Activated CD8-positive, alpha-beta T cell treated with anti-CD3 and anti-CD28 coated beads for 36 hours (primary cell): ENCODE measurements around the gene NOP53. TPM values are rescaled to one million over a fixed set of nuclear protein-coding genes. Genes with fewer than 3 reads are reported as not detected.

Experiments
- ATAC-seq: fragments of 200-7000 bp; cut with Tn5 transposase; one replicate; pipeline ENCODE4 v1.10.0; 2021; ENCODE audit warnings: mild to moderate bottlenecking, moderate library complexity
- CTCF ChIA-PET: fragments of 350-600 bp; sonication (Branson Sonifier 250); formaldehyde crosslinking; loops from one replicate; lab custom pipeline; 2021; ENCODE audit warnings: antibody characterized with exemption; lab: Charles Lee
- POLR2A ChIA-PET: fragments of 350-600 bp; sonication (Branson Sonifier 250); formaldehyde crosslinking; loops from one replicate; lab custom pipeline; 2021; ENCODE audit warnings: antibody characterized with exemption; lab: Charles Lee
- DNase-seq: peaks from one replicate; pipeline ENCODE4 v3.0.0-alpha.2; 2020
- H3K27ac Mint-ChIP-seq: one replicate; pipeline ENCODE4 v1.8.0; 2021; ENCODE audit warnings: mild to moderate bottlenecking, mixed read lengths
- H3K27me3 Mint-ChIP-seq: one replicate; pipeline ENCODE4 v1.8.0; 2021; ENCODE audit warnings: mixed read lengths
- H3K36me3 Mint-ChIP-seq: one replicate; pipeline ENCODE4 v1.8.0; 2021; ENCODE audit warnings: low read depth, mixed read lengths
- H3K4me1 Mint-ChIP-seq: one replicate; pipeline ENCODE4 v1.8.0; 2021; ENCODE audit warnings: low read depth, mixed read lengths
- H3K4me3 Mint-ChIP-seq: one replicate; pipeline ENCODE4 v1.8.0; 2021; ENCODE audit warnings: mild to moderate bottlenecking, moderate library complexity, mixed read lengths
- H3K9me3 Mint-ChIP-seq: one replicate; pipeline ENCODE4 v1.8.0; 2021; ENCODE audit warnings: mixed read lengths
- CTCF ChIP-seq: fragments of 200-600 bp; IDR thresholded peaks from one replicate; pipeline ENCODE4 v1.8.0; 2022; ENCODE audit warnings: antibody characterized with exemption, mild to moderate bottlenecking
- intact Hi-C: fragments of 100-400 bp; cut with micrococcal nuclease; formaldehyde crosslinking; loops from one replicate; pipeline ENCODE4 v1.10.0; 2022
- total RNA-seq, 2 experiments: library from RNA; stranded (reverse); gene quantifications; one replicate each; pipeline ENCODE4 v1.2.3, GENCODE V29; 2021

Gene NOP53
- total RNA-seq, 2 experiments from 2014 or later = 300 to 301 TPM

- no peak for ATAC-seq
Measured at GRCh38 chr19:47756627-47756929, 11.2 kb downstream of the NOP53 start.

GRCh38 chr19:47756953-47757608 is 11.7 kb downstream of the NOP53 start:
- ATAC-seq = no peak
- ChIA-PET CTCF (interaction anchor here (0.6 to 0.9 kb wide), 2 partner anchors 34 to 57 kb away, joined by 3 read pairs; no protein-coding TSS in a partner anchor), POLR2A (interaction anchor here (2.0 to 8.2 kb wide), 3 partner anchors 10 to 16 kb away, joined by 7 to 69 read pairs (median 7); partner anchors contain the start of gene NOP53)
- DNase-seq = no peak
- H3K27me3 Mint-ChIP-seq = no peaks in the 10 kb centered on the region
- H3K36me3 Mint-ChIP-seq = peaks cover 56% of the 10 kb centered on the region
- no peaks in the 10 kb centered on the region for H3K9me3 Mint-ChIP-seq
- H3K27ac Mint-ChIP-seq = no peak overlapping the region
- intact Hi-C loops = no loop called here
- TF ChIP-seq CTCF = no peak
- H3K4me3 Mint-ChIP-seq = no peak overlapping the region
- H3K4me1 Mint-ChIP-seq = no peaks in the 10 kb centered on the region

More at GRCh38 chr19:47756627-47756929, 11.2 kb downstream of the NOP53 start:
- intact Hi-C loops = no loop called here
- H3K9me3 Mint-ChIP-seq = no peaks in the 10 kb centered on the region
- POLR2A ChIA-PET = interaction anchor here (2.0 to 8.2 kb wide), 2 partner anchors 10 to 17 kb away, joined by 7 to 69 read pairs; partner anchors contain the start of gene NOP53
- no peak for DNase-seq
- peaks cover 58% of the 10 kb centered on the region for H3K36me3 Mint-ChIP-seq
- TF ChIP-seq CTCF = no peak
- CTCF ChIA-PET = interaction anchor here (0.6 to 0.9 kb wide), 2 partner anchors 35 to 56 kb away, joined by 3 read pairs; no protein-coding TSS in a partner anchor
- no peaks in the 10 kb centered on the region for H3K4me1 Mint-ChIP-seq
- H3K4me3 Mint-ChIP-seq = no peak overlapping the region
- H3K27me3 Mint-ChIP-seq = no peaks in the 10 kb centered on the region
- no peak overlapping the region for H3K27ac Mint-ChIP-seq

GRCh38 chr19:47757617-47758442 is 12.5 kb downstream of the NOP53 start:
- Mint-ChIP-seq H3K4me1 (no peaks in the 10 kb centered on the region), H3K9me3 (no peaks in the 10 kb centered on the region), H3K27ac (no peak overlapping the region), H3K4me3 (no peak overlapping the region), H3K27me3 (no peaks in the 10 kb centered on the region), H3K36me3 (peaks cover 50% of the 10 kb centered on the region)
- CTCF ChIA-PET = interaction anchor here (1.2 kb wide), 1 partner anchor 45 kb away, joined by 3 read pairs; the partner anchor contains the start of gene EHD2
- no peak for DNase-seq
- POLR2A ChIA-PET = interaction anchor here (1.4 to 8.2 kb wide), 3 partner anchors 8 to 11 kb away, joined by 5 to 69 read pairs (median 7); partner anchors contain the start of gene NOP53
- no peak for ATAC-seq
- intact Hi-C loops = no loop called here
- no peak for TF ChIP-seq CTCF

GRCh38 chr19:47758443-47758804 is 13.1 kb downstream of the NOP53 start:
- no peak overlapping the region for H3K27ac Mint-ChIP-seq
- POLR2A ChIA-PET = interaction anchor here (1.4 to 8.2 kb wide), 3 partner anchors 9 to 12 kb away, joined by 5 to 69 read pairs (median 7); partner anchors contain the start of gene NOP53
- no peaks in the 10 kb centered on the region for H3K27me3 Mint-ChIP-seq
- intact Hi-C loops = no loop called here
- peaks cover 44% of the 10 kb centered on the region for H3K36me3 Mint-ChIP-seq
- no peak for DNase-seq
- H3K9me3 Mint-ChIP-seq = no peaks in the 10 kb centered on the region
- H3K4me1 Mint-ChIP-seq = no peaks in the 10 kb centered on the region
- no peak for ATAC-seq
- no peak overlapping the region for H3K4me3 Mint-ChIP-seq
- TF ChIP-seq CTCF = no peak
- CTCF ChIA-PET = interaction anchor here (1.2 kb wide), 1 partner anchor 45 kb away, joined by 3 read pairs; the partner anchor contains the start of gene EHD2
